ENCODE results near the gene PRPSAP1. TPM values are rescaled to one million over a fixed set of nuclear protein-coding genes. Genes with fewer than 3 reads are reported as not detected.
"Not testable (repeated sequence)": the region's sequence is repeated elsewhere in the genome, so short reads cannot be mapped to it uniquely, and the experiment has no call there.

Gene PRPSAP1
- polyA plus RNA-seq, 1 donor: 95.9 TPM

- no peak for DNase-seq
Observed at GRCh38 chr17:76278268-76278908, 75.3 kb downstream of the PRPSAP1 start.

DNA sequence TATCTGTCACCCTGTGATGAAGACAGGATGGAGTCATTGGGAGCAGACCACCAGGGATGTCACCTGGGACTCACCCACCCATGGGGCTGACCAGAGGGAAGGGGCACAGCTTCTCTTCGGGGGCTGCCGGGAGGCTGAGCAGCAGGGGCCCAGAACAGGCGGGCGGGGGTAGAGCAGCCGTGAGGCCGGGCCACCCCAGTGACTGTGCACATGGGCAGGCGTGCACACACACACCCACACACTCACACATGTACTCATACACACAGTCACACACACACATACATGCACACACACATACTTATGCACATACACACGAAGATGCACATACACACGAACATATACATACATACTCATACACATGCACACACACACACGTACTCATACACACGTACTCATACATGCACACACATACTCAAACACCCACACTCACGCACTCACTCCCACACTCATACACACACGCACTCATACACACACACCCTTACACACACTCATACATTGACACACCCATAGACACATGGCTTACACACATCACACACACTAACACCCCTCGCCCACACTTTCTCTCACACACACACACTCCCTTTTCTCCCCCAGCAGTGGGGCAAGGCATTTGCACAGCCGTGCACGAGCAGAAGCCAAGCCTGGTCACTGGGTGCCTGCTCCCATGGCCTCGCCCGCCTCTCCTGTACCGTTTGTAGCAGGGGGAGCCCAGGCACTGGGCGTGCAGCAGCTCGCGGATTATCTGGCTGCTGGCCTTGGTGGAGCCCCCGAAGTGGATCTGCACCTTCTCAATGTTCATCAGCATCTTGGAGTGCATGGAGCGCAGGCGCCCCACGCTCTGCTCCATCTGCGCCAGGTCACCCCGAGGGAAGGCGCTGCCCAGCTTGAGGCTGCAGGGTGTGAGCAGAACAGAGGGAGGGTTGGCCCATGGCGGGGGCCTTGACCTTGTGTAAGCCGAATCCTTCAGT, 76.1 kb downstream of the PRPSAP1 start:
- DNase-seq: no peak

DNA sequence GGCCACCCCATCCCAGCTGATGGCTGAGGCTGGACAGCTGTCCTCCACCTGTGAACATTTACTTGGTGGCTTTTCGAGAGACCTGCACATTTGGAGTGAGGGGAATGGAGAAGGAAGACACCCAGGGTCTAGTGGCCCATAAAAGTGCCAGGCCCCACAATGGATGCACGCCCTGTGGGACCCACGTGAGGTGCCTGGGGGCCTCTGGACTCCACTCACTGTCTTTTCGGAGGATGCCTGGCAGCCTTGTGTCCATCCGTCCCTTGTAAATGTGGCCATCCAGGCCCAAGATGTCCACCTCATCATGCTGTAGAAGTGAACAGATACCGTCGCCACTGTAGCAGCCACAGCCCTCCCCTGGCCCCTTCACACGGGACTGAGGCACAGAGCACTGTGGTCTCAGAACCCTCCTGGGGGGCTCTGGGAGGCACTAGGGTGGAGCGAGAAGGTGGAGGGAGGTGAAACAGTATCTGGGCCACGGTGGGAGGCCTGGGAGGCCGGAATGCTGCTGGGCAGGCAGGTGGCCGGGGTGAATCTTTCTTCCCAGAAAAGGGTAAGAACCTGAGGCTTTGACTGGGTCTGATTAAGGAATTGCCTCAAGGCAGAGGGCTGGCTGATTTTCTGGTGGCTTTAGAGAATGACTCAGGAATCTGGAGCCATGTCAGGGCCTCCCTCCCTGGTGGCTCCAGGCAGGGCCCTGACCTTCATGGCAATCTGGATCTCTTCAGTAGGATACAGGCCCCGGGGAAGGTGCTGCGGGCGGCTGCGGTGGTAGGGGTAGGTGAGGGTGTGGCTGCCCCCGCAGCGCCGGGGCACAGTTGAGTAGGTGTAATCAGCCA, 77.0 kb downstream of the PRPSAP1 start:
- DNase-seq: no peak

DNA sequence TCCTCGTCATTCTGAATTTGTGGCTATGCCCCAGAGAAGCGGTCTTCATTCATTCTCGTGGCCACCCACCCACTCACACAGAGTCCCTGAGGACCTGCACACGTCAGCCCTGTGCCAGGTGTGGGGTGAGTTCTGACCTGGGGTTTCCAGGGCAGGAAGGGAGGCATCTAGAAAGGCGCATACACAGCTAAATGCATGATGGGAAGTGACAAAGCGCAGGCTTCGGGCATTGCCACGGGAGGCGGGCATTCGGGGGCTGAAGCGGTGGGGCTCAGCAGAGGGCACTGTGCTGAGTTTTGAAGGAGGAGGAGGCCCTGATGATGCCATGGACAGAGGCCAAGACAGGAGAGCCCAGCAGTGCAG, 77.7 kb downstream of the PRPSAP1 start:
- DNase-seq: no peak

GRCh38 chr17:76275382-76276068, 78.2 kb downstream of the PRPSAP1 start:
- DNase-seq: no peak

GRCh38 chr17:76274112-76274956, 79.4 kb downstream of the PRPSAP1 start:
- no peak for DNase-seq

GRCh38 chr17:76273445-76274111, 80.1 kb downstream of the PRPSAP1 start:
- DNase-seq: no peak

DNA sequence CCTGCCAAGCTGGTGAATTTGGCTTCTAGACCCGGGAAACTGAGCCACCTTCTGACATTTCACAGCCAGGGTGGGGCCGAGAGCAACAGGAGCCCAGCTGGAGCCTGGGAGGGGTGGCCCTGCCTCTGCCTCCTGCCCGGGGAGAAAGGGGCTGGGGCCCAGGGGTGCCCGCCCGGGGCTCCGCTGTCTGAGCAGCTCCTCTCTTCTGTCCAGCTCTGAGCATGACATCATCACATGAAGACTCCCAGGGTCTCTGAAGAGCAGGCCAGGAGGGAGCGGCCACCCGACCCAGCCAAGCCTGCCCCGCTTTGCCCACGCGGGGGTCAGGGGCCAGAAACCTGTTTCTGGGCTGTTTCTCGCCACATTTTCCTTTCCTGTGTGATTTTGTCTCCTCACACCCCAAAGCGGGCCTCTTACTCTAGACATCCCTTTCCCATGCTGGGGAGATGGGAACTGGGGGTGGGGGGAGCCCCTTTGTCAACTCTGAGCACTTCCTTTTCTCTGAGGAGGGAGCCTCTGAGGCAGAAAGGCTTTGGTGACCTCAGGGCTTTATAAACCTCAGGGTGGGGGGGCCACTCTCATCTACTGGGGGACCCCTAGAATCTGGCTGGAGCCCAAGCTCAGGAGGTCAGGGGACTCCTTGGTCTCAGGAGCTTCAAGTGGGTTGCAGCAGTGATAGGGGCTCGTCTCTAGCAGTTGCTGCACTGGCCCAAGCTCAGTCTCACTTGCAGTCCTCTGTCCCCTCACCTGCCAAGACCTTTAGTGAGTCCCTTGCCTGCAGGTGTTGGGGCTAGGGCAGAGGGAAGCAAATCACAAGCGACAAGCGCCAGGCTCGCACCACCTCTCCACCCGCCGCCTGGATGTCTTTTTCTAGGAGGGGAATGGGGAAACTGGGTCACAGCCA, 80.9 kb downstream of the PRPSAP1 start:
- DNase-seq: no peak

DNA sequence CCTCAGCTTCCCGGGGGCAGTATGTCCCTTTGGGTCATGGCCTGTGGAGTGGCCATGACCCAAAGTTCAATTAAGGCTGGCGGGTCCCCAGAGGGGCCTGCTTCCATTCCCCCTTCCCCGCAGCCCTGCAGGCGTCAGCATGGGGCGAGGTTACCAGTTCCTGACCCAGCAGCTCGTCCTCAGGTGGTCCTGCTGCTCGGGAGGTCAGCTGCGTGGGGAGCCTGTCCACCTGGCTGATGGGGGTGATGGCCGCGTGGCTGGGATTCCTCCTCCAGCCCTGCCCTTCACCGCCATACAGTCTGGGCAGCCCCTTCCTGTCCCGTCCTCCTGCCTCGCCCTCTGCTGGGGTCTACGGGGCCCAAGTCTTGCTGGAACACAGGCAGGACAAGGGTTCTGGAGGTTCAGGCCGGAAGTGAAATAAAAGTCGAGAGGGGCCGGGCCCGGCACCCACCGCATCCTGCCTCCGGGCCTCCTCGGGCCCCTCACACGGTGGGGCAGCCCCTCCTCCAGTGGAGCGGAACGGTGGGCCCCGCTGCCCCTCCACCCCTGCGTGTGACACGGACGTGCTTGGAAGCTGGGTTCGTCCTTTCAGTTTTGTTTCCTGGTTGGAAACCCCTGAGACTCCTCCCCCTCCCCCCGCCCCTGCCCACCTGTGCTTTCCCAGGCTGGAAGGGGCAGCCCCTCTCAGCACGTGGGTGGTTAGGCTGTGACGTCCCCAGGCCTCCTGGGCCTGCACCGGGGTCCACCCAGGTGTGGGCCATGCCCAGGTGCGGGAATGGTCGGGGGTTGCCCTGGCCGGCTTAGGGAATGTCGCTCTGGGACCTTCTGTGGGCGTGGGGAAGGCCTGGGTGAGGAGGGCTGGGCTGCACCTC, 81.8 kb downstream of the PRPSAP1 start:
- DNase-seq: no peak

DNA sequence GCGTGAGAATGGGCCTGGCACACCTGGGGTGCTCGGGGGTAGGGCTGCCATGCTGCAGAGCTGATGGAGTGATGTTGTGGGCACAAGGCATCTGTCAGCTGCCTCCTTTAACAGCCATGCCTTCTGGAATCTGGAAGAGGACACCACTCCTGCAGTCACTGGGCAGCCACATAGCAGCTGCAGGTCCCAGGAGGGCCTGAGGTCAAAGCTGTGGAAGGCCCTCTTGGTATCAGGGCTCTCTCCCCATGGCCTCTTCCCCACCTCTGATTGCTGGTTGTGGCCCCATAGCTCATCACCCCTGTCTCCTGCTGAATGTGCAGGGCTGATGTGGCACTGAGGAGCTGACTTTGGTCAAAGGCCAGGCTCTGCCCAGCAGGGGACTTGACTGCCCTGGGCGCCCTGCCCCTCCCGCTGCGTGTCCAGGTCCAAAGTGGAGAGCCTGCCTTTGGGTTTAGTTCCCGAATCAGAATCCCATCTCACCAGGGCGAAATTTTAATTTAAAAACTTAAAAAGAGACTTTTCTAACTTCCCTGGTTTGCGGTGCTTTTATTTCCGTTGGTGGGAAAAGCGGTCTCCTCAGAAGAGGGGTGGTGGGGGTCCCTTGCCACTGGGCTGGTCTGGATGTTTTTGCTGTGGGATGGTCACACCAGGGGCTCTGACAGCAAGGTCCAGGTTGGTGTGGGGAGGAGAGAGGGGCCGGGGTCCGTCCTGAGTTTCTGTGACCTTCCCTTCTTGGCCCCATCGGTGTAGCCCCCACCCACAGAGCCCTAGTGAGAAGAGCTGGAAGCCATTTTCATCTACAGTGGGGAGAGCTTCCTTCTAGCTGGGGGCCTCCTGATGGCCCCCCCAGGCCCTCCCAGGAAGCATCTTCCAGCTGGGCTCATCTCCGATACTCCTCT, 82.7 kb downstream of the PRPSAP1 start:
- DNase-seq: no peak

DNA sequence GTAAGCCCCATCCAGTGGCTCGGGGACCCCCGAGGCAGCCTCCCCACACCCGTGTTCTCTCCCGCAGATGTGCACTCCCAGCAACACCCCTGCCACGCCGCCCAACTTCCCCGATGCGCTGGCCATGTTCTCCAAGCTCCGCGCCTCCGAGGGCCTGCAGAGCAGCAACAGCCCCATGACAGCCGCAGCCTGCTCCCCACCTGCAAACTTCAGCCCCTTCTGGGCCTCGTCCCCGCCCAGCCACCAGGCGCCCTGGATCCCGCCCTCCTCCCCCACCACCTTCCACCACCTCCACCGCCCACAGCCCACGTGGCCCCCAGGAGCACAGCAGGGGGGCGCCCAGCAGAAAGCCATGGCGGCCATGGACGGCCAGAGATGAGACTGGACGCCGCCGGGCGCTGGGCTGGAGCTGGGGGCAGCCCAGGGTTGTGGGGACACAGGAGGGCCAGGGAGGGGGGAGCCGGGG, 83.6 kb downstream of the PRPSAP1 start:
- no peak for DNase-seq

DNA sequence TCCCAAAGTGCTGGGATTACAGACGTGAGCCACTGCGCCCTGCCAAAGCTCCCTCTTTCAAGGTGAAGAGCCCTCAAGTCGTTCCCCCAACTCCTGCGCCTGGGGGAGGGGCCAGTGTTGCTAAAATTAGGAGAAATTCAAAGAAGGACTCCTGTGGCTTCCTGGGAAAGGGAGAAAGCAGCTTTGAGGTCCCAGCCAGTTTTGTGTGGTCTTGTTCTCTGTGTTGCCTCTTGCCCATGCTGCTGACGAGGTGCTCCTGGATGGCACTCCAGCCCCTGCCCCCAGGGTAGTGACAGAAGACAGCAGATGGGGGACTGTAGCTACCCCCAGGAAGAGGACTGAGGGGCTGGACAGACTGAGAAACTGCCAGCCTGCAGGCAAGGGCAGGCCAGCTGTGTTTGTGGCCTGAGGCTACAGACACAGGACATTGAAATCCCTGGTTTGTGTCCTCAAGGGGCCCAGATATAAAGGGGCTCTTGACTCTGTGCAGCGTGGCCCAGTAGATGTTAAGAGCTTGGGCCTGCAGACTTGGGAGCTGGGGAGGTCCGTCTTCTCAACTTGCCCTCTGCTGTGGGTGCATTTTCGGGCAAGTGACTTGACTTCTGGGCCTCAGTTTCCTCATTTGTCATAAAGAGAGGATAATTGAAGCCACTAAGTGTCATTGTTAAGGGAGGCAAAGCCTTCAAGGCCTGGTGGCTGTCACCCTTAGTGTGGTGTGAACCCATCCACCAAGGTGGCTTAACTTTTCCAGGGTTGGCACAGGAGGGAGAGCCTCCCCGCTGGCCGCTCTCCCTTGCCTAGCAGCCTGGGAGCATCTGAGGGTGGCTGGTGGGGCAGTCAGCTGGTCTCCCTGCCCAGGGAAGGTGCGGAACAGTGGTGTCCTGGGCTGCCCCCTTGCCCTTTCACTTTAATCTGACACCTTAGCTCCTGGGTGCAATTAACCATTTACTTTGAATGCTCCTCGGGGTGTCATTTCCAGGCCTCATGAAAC, 84.4 kb downstream of the PRPSAP1 start:
- no peak for DNase-seq

DNA sequence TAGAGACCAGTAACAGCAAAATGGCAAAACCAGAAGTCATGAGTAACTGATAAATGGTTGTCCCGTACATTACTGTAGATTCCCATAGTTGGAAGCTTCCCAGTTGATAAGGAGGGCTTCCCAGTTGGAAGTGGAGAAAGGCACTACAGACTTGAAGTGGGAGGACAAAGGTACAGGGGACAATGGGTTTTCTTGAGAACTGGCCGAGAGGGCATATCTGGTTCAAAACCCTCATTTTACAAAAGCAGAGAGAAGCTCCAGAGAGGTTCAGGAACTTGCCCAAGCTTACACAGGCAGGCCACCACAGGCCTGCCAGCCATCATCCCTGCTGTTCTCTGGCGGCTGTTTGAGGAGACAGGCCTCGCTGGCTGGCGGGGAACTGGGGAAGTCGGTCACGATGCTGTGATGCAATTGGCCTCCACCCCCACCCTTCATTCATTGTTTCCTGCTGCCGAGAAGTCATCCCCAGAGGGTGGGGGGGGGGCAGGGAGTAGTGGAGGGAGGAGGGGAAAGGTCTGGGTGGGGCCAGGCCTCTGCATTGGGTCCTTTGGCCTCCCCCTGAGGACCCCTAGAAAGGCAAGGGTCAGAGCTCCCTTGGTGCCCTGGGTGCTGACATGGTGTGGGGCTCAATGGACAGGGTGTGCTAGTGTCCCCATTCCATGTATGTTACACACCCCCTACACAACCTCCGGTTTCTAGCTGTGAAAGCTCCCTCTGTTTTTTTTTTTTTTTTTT, 85.5 kb downstream of the PRPSAP1 start:
- no peak for DNase-seq

- DNase-seq: not testable (repeated sequence)
Observed at GRCh38 chr17:76267581-76268001, 86.1 kb downstream of the PRPSAP1 start.

DNA sequence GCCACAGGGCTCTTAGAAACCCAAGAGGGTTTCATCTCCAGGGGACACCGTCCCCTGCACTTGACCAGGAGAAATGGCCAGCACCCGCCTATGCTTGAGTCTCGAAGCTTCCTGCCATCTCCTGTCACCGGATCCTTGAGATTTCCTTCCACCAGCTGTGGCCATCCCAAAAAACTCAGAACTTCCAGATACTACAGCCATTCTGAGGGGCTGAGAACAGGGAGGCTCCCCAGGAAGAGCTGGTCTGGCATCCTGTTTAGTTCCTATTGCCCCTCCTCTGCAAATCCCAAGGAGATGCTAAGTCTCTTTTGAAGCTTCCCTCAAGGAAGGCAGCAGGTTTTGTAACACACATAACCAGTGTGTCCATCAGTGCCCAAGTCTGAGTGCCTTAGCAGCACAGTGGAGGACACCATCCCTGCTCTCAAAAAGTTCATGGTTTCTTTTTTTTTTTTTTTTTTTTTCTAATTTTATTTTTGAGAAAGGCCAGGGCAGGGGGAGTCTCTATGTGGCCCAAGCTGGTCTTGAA, 86.6 kb downstream of the PRPSAP1 start:
- DNase-seq: no peak
